HL-60 (cell line): ENCODE data around the gene SPINK13.
"Not testable (repeated sequence)": the region's sequence is repeated elsewhere in the genome, so short reads cannot be mapped to it uniquely, and the experiment has no call there.

Source experiments
- DNase-seq, 2 experiments: peaks; one replicate each; pipeline ENCODE4 v3.0.0-alpha.2; 2010 to 2020; ENCODE audit warnings: low read depth in 1 of 2, low spot score in 1 of 2
- H3K27ac ChIP-seq: fragments of 250-450 bp; sonication (Bioruptor Pico); replicated peaks from 2 replicates; pipeline ENCODE4 v1.5.1; 2020; ENCODE audit warnings: mild to moderate bottlenecking, moderate library complexity
- H3K27me3 ChIP-seq: fragments of 250-450 bp; sonication (Bioruptor Pico); 2 replicates; pipeline ENCODE4 v1.5.1; 2021; ENCODE audit warnings: mild to moderate bottlenecking, moderate library complexity; ENCODE audit not compliant: insufficient read depth, poor library complexity, severe bottlenecking
- H3K4me3 ChIP-seq: replicated peaks from 2 replicates; pipeline ENCODE4 v1.5.1; 2011; ENCODE audit warnings: mild to moderate bottlenecking, control low read depth, low read length; ENCODE audit not compliant: insufficient read depth
- CTCF ChIP-seq: IDR thresholded peaks from one replicate; pipeline ENCODE4 v1.5.1; 2011; ENCODE audit warnings: low read length, control low read depth, inconsistent platforms; ENCODE audit not compliant: insufficient read depth
- GABPA ChIP-seq: IDR thresholded peaks from 2 replicates; pipeline ENCODE4 v1.6.1; 2012; ENCODE audit warnings: low read depth
- POLR2AphosphoS5 ChIP-seq: IDR thresholded peaks from 2 replicates; pipeline ENCODE4 v1.6.1; 2012; ENCODE audit warnings: low read depth
- REST ChIP-seq: IDR thresholded peaks from 2 replicates; pipeline ENCODE4 v1.6.1; 2012; ENCODE audit warnings: low read depth; ENCODE audit not compliant: insufficient replicate concordance
- SPI1 ChIP-seq: IDR thresholded peaks from 2 replicates; pipeline ENCODE4 v1.6.1; 2012; ENCODE audit warnings: low read depth, mild to moderate bottlenecking, borderline replicate concordance

SPINK13 gene

GRCh38 chr5:148261221-148261620, 7.4 kb upstream of the SPINK13 start:
- Histone ChIP-seq H3K27ac (no peak overlapping the region), H3K27me3 (no peaks in the 10 kb centered on the region), H3K4me3 (no peak overlapping the region)
- TF ChIP-seq SPI1 (no peak), GABPA (no peak), CTCF (no peak), POLR2AphosphoS5 (no peak), REST (no peak)
- no peak for DNase-seq

GRCh38 chr5:148267962-148268361, 632 bp upstream of the SPINK13 start:
- Histone ChIP-seq H3K27me3 (no peaks in the 10 kb centered on the region), H3K27ac (no peak overlapping the region), H3K4me3 (no peak overlapping the region)
- DNase-seq = no peak
- no peak for TF ChIP-seq GABPA
- no peak for TF ChIP-seq POLR2AphosphoS5
- TF ChIP-seq SPI1 = no peak
- TF ChIP-seq CTCF = no peak
- TF ChIP-seq REST = no peak

GRCh38 chr5:148275129-148275528, 6.5 kb downstream of the SPINK13 start:
- H3K4me3 ChIP-seq, DNase-seq, H3K27ac ChIP-seq, H3K27me3 ChIP-seq: not testable (repeated sequence)

GRCh38 chr5:148280893-148281292, 12.3 kb downstream of the SPINK13 start:
- H3K27ac ChIP-seq, H3K27me3 ChIP-seq, H3K4me3 ChIP-seq, DNase-seq: not testable (repeated sequence)

- not testable (repeated sequence) for DNase-seq, H3K4me3 ChIP-seq
Measured at GRCh38 chr5:148281336-148281735, 12.7 kb downstream of the SPINK13 start.

More at GRCh38 chr5:148281336-148281735, 12.7 kb downstream of the SPINK13 start:
- H3K27ac ChIP-seq, H3K27me3 ChIP-seq: not testable (repeated sequence)
